ENCODE results near the gene SNX27. TPM values are rescaled to one million over a fixed set of nuclear protein-coding genes. Genes with fewer than 3 reads are reported as not detected.

SNX27 gene
- total RNA-seq, 4 donors from 2014 or later: 21.9 to 34.3 (median 26.5) TPM

- DNase-seq (ENCODE audit: low spot score in 2 of 2): no peak
- WGBS, 2 donors: 40 to 52% methylated on average over 4 of the region's 4 CpGs
- TF ChIP-seq POLR2A (IDR thresholded peaks at IDR 0.05): no peak
- no peak for TF ChIP-seq CTCF (IDR thresholded peaks at IDR 0.05)
- no peak overlapping the region for H3K4me3 ChIP-seq (ENCODE audit: low read depth, poor library complexity, severe bottlenecking)
- intact Hi-C loops (cut with DNase I; ENCODE audit: low total_unique reads): no loop called here
Measured at GRCh38 chr1:151718011-151718431, 106.2 kb downstream of the SNX27 start.

GRCh38 chr1:151718666-151719065, 106.8 kb downstream of the SNX27 start:
- H3K4me3 ChIP-seq (ENCODE audit: low read depth, poor library complexity, severe bottlenecking): no peak overlapping the region
- DNase-seq (ENCODE audit: low spot score in 2 of 2): no peak
- TF ChIP-seq CTCF (IDR thresholded peaks at IDR 0.05) (no peak), POLR2A (IDR thresholded peaks at IDR 0.05) (no peak)
- intact Hi-C loops (cut with DNase I; ENCODE audit: low total_unique reads): no loop called here
- 81 to 84% methylated on average over 4 of the region's 4 CpGs for WGBS, 2 donors

- TF ChIP-seq CTCF (IDR thresholded peaks at IDR 0.05) (no peak), POLR2A (IDR thresholded peaks at IDR 0.05) (no peak)
- 43% methylated on average over 1 of the region's 1 CpG for WGBS, 2 donors
- intact Hi-C loops (cut with DNase I; ENCODE audit: low total_unique reads): no loop called here
- no peak for DNase-seq (ENCODE audit: low spot score in 2 of 2)
- H3K4me3 ChIP-seq (ENCODE audit: low read depth, poor library complexity, severe bottlenecking): no peak overlapping the region
Measured at GRCh38 chr1:151720125-151720524, 108.3 kb downstream of the SNX27 start.

GRCh38 chr1:151720554-151720953, 108.7 kb downstream of the SNX27 start:
- no peak overlapping the region for H3K4me3 ChIP-seq (ENCODE audit: low read depth, poor library complexity, severe bottlenecking)
- WGBS, 2 donors: 34 to 38% methylated on average over 5 of the region's 5 CpGs
- TF ChIP-seq POLR2A (IDR thresholded peaks at IDR 0.05): no peak
- TF ChIP-seq CTCF (IDR thresholded peaks at IDR 0.05): no peak
- intact Hi-C loops (cut with DNase I; ENCODE audit: low total_unique reads): no loop called here
- DNase-seq (ENCODE audit: low spot score in 2 of 2): no peak

GRCh38 chr1:151720974-151721787, 109.3 kb downstream of the SNX27 start, which contains the start of gene RIIAD1:
TSS of gene RIIAD1 (plus strand) at chr1:151721522. CDS start at chr1:151721537, 15 bp downstream.
- no peak for DNase-seq (ENCODE audit: low spot score in 2 of 2)
- TF ChIP-seq CTCF (IDR thresholded peaks at IDR 0.05) (no peak), POLR2A (IDR thresholded peaks at IDR 0.05) (no peak)
- intact Hi-C loops (cut with DNase I; ENCODE audit: low total_unique reads): no loop called here
- H3K4me3 ChIP-seq (ENCODE audit: low read depth, poor library complexity, severe bottlenecking): no peak within 1 kb of the TSS
- 8 to 9% methylated on average over 33 to 43 of the region's 44 CpGs for WGBS, 2 donors
